GM12878 (cell line): ENCODE data around the gene OR6P1. TPM values are rescaled to one million over a fixed set of nuclear protein-coding genes. Genes with fewer than 3 reads are reported as not detected.

Source experiments
- ATAC-seq: fragments of 200-7000 bp; cut with Tn5 transposase; 3 replicates; pipeline ENCODE4 v1.9.1; 2020; ENCODE audit warnings: mild to moderate bottlenecking, moderate library complexity
- BruUV-seq: library from RNA; stranded (reverse); fragments of 400-500 nt; replicated peaks from 2 replicates; lab custom pipeline; 2021; lab: Mats Ljungman, UMichigan
- CTCF ChIA-PET: fragments of 300-600 bp; sonication (Branson Sonifier 250); formaldehyde crosslinking; extraction: SDS; loops from one replicate; lab custom pipeline; 2021; ENCODE audit warnings: inconsistent platforms; lab: Yijun Ruan, JAX
- POLR2A ChIA-PET: fragments of 350-600 bp; formaldehyde crosslinking; extraction: SDS; loops from one replicate; lab custom pipeline; 2021; ENCODE audit warnings: inconsistent platforms; lab: Charles Lee
- RAD21 ChIA-PET: fragments of 300-600 bp; sonication (Branson Sonifier 250); formaldehyde crosslinking; loops from one replicate; lab custom pipeline; 2023; ENCODE audit warnings: antibody characterized with exemption; ENCODE audit not compliant: unreplicated experiment; lab: Charles Lee
- SMC1A ChIA-PET: fragments of 300-600 bp; sonication (Branson Sonifier 250); formaldehyde crosslinking; loops from one replicate; lab custom pipeline; 2023; ENCODE audit not compliant: unreplicated experiment, uncharacterized antibody; lab: Charles Lee
- DNase-seq: peaks from one replicate; pipeline ENCODE4 v3.0.0-alpha.2; 2011; ENCODE audit warnings: low read depth, low spot score
- FAIRE-seq: peaks from 3 replicates; lab custom pipeline; 2011; peaks lifted over from hg19 to GRCh38; lab: Jason Lieb, UNC
- H2AFZ ChIP-seq: 2 replicates; pipeline ENCODE4 v1.6.0; 2011; ENCODE audit warnings: low read depth, low read length, control low read depth; ENCODE audit not compliant: control insufficient read depth
- H3K27ac ChIP-seq: 2 replicates; pipeline ENCODE4 v1.5.1; 2011; ENCODE audit warnings: control low read depth; ENCODE audit not compliant: control insufficient read depth, insufficient read depth
- H3K27me3 ChIP-seq, 2 experiments: replicated peaks in 1 of 2; 2 replicates each; pipeline versions ENCODE4 v1.6.0 to v1.6.1; 2011; ENCODE audit warnings: low read length in 1 of 2; ENCODE audit not compliant: control insufficient read depth in 2 of 2, insufficient read depth in 2 of 2
- H3K36me3 ChIP-seq, 2 experiments: 2 replicates each; pipeline ENCODE4 v1.5.1; 2011; ENCODE audit warnings: low read length in 1 of 2; ENCODE audit not compliant: control insufficient read depth in 2 of 2, insufficient read depth in 2 of 2
- H3K4me1 ChIP-seq: 2 replicates; pipeline ENCODE4 v1.6.1; 2011; ENCODE audit warnings: mild to moderate bottlenecking, low read length, moderate library complexity, mixed read lengths; ENCODE audit not compliant: control insufficient read depth, insufficient read depth
- H3K4me2 ChIP-seq: 2 replicates; pipeline ENCODE4 v1.6.0; 2011; ENCODE audit warnings: control low read depth; ENCODE audit not compliant: control insufficient read depth, insufficient read depth
- H3K4me3 ChIP-seq: fragments of 200-600 bp; sonication (generic); 2 replicates; pipeline ENCODE4 v1.5.1; 2016
- H3K79me2 ChIP-seq: 2 replicates; pipeline ENCODE4 v1.6.0; 2011; ENCODE audit warnings: low read length; ENCODE audit not compliant: control insufficient read depth, insufficient read depth
- H3K9ac ChIP-seq: 2 replicates; pipeline ENCODE4 v1.8.0; 2011; ENCODE audit warnings: low read length, control low read depth, mixed read lengths; ENCODE audit not compliant: control insufficient read depth, insufficient read depth
- H3K9me3 ChIP-seq: replicated peaks from 3 replicates; pipeline ENCODE4 v1.5.1; 2011; ENCODE audit warnings: mild to moderate bottlenecking, low read length; ENCODE audit not compliant: control insufficient read depth, insufficient read depth
- H4K20me1 ChIP-seq: 2 replicates; pipeline ENCODE4 v1.6.0; 2011; ENCODE audit not compliant: control insufficient read depth, insufficient read depth
- CHD2 ChIP-seq: IDR thresholded peaks from 2 replicates; pipeline ENCODE4 v1.6.1; 2011; ENCODE audit warnings: low read depth, low read length, improper control_type of control experiment, borderline replicate concordance
- CREM ChIP-seq: IDR thresholded peaks from 2 replicates; pipeline ENCODE4 v1.6.1; 2014; ENCODE audit warnings: antibody characterized with exemption, low read depth
- IRF3 ChIP-seq: fragments of 450-650 bp; IDR thresholded peaks from 2 replicates; pipeline ENCODE4 v1.6.1; 2014; ENCODE audit warnings: mild to moderate bottlenecking
- IRF4 ChIP-seq: IDR thresholded peaks from 2 replicates; pipeline ENCODE4 v1.6.1; 2011; ENCODE audit warnings: low read depth, low read length
- JUNB ChIP-seq: IDR thresholded peaks from 2 replicates; pipeline ENCODE4 v1.6.1; 2016; ENCODE audit warnings: antibody characterized with exemption, mild to moderate bottlenecking
- MLLT1 ChIP-seq: fragments of 450-650 bp; IDR thresholded peaks from 2 replicates; pipeline ENCODE4 v1.6.1; 2016; ENCODE audit warnings: mild to moderate bottlenecking
- RAD21 ChIP-seq: IDR thresholded peaks from 2 replicates; pipeline ENCODE4 v1.6.1; 2011; ENCODE audit warnings: mild to moderate bottlenecking, low read depth, low read length, moderate library complexity; ENCODE audit not compliant: insufficient read depth
- STAT3 ChIP-seq: IDR thresholded peaks from 2 replicates; pipeline ENCODE4 v1.6.1; 2011; ENCODE audit warnings: low read depth, low read length, improper control_type of control experiment
- TAF1 ChIP-seq: IDR thresholded peaks from 2 replicates; pipeline ENCODE4 v1.6.1; 2011; ENCODE audit warnings: mild to moderate bottlenecking, low read depth, low read length, borderline replicate concordance
- TBL1XR1 ChIP-seq: IDR thresholded peaks from 2 replicates; pipeline ENCODE4 v1.6.1; 2012; ENCODE audit warnings: low read depth, low read length, improper control_type of control experiment
- USF1 ChIP-seq: IDR thresholded peaks from 2 replicates; pipeline ENCODE4 v1.6.1; 2011; ENCODE audit warnings: borderline replicate concordance, low read depth, mild to moderate bottlenecking, moderate library complexity, mixed read lengths, low read length; ENCODE audit not compliant: insufficient read depth; ENCODE audit errors: extremely low read length
- ZZZ3 ChIP-seq: IDR thresholded peaks from 2 replicates; pipeline ENCODE4 v1.6.1; 2011; ENCODE audit warnings: low read depth; ENCODE audit not compliant: control insufficient read depth, insufficient read length
- WGBS: methylation state at CpG from one replicate; pipeline ENCODE4 v1.1.6; 2016; ENCODE audit warnings: low lambda C conversion rate; ENCODE audit not compliant: insufficient replicate concordance, insufficient coverage; ENCODE audit errors: missing lambda C conversion rate; 5-methylcytosine and 5-hydroxymethylcytosine counted together
- in situ Hi-C: fragments of 300-500 bp; cut with MboI; formaldehyde crosslinking; loops from 9 replicates; pipeline ENCODE4 v1.14.3; 2018; ENCODE audit warnings: mixed read lengths
- intact Hi-C: fragments of 100-400 bp; cut with micrococcal nuclease; formaldehyde crosslinking; loops from one replicate; pipeline ENCODE4 v1.14.2; 2022; ENCODE audit not compliant: unreplicated experiment
- polyA plus RNA-seq, 11 experiments: library from polyadenylated mRNA; depleted of rRNA in 4 of 11; unstranded in 6 of 11; stranded (reverse) in 5 of 11; fragments of >200 nt; fragmentation: Nextera tagmentation in 4 of 11; fragmentation: Illumina TruSeq in 1 of 11; extraction: Ambion mirVana in 4 of 11; extraction: Trizol in 1 of 11; gene quantifications; 1 replicate in 1 of 11; 2 replicates in 10 of 11; pipeline versions ENCODE4 v1.2.1 to v1.2.3, GENCODE V29; 2011 to 2016; ENCODE audit warnings: inconsistent platforms in 2 of 11, missing spikeins in 2 of 11, low read depth in 1 of 11
- total RNA-seq, 4 experiments: library from RNA; depleted of rRNA in 3 of 4; stranded (reverse); fragments of >200 nt in 3 of 4; fragmentation: Illumina TruSeq in 1 of 4; extraction: Trizol in 1 of 4; gene quantifications; 2 replicates each; pipeline versions ENCODE4 v1.2.1 to v1.2.3, GENCODE V29; 2013 to 2021

The OR6P1 gene
- total and polyA plus RNA-seq, 10 of the 15 experiments (the other 5 are each of a cell fraction or from before 2014, with no cell fraction given), result not detected

- Histone ChIP-seq H3K4me2 (no peak within 1 kb of the TSS), H2AFZ (no peak within 1 kb of the TSS), H3K4me1 (no peaks in the 10 kb centered on the region), H4K20me1 (no peaks in the 10 kb centered on the region), H3K9ac (no peak within 1 kb of the TSS), H3K27me3 (no peaks in the 10 kb centered on the region; a peak in 1 of 4 replicates), H3K4me3 (no peak within 1 kb of the TSS), H3K79me2 (no peaks in the 10 kb centered on the region), H3K27ac (no peak within 1 kb of the TSS), H3K36me3 (no peaks in the 10 kb centered on the region), H3K9me3 (no peaks in the 10 kb centered on the region)
- POLR2A ChIA-PET, result no interaction called here
- intact Hi-C loops, result no loop called here
- SMC1A ChIA-PET, result no interaction called here
- no TSS peak for BruUV-seq
- RAD21 ChIA-PET, result no interaction called here
- 23% methylated on average over 3 of the region's 3 CpGs for WGBS
- TF ChIP-seq CHD2, result no peak
- TF ChIP-seq STAT3, result no peak
- TF ChIP-seq CREM, result no peak
- TF ChIP-seq IRF4, result no peak
- no peak for TF ChIP-seq IRF3
- TF ChIP-seq TBL1XR1, result no peak
- CTCF ChIA-PET, result interaction anchor here (0.6 kb wide), 1 partner anchor 121 kb away, joined by 3 read pairs; no protein-coding TSS in a partner anchor
- in situ Hi-C loops, result no loop called here
- FAIRE-seq, result no peak
- ATAC-seq, result no peak
- DNase-seq, result no peak
Measured at GRCh38 chr1:158554352-158554751, 16.0 kb downstream of the OR6P1 start, which contains the start of gene OR6Y1. OR6Y1 (minus strand) TSS chr1:158554405; CDS start chr1:158548105, 6,300 bp downstream.

- ChIA-PET RAD21 (no interaction called here), POLR2A (no interaction called here), CTCF (no interaction called here)
- no peak overlapping the region for H2AFZ ChIP-seq
- DNase-seq (no peak), FAIRE-seq (no peak), ATAC-seq (no peak)
- H3K9me3 ChIP-seq, result no peaks in the 10 kb centered on the region
- 16% methylated on average over 1 of the region's 1 CpG for WGBS
- no peak overlapping the region for H3K4me2 ChIP-seq
- H3K36me3 ChIP-seq, result no peaks in the 10 kb centered on the region
- no peak overlapping the region for H3K27ac ChIP-seq
- in situ Hi-C loops, result no loop called here
- H3K9ac ChIP-seq, result no peak overlapping the region
- no peaks in the 10 kb centered on the region; a peak in 1 of 4 replicates for H3K27me3 ChIP-seq
- H3K4me1 ChIP-seq, result no peaks in the 10 kb centered on the region
- no TSS peak for BruUV-seq
- no peaks in the 10 kb centered on the region for H3K79me2 ChIP-seq
- H3K4me3 ChIP-seq, result no peak overlapping the region
- no peaks in the 10 kb centered on the region for H4K20me1 ChIP-seq
- TF ChIP-seq MLLT1 (no peak), TAF1 (no peak), JUNB (no peak), RAD21 (no peak), USF1 (no peak), ZZZ3 (no peak)
- TF ChIP-seq, all 136 proteins: peak for 0
- intact Hi-C loops, result no loop called here
- SMC1A ChIA-PET, result no interaction called here
Measured at GRCh38 chr1:158552296-158552695, 18.1 kb downstream of the OR6P1 start.
